GM12892 (cell line): ENCODE measurements around the gene KAT6B.

Experiments used
- POLR2A ChIP-seq: IDR thresholded peaks from 2 replicates; pipeline ENCODE4 v1.6.1; 2011; ENCODE audit warnings: low read depth, low read length, control low read depth
- POLR2AphosphoS5 ChIP-seq: IDR thresholded peaks from 2 replicates; pipeline ENCODE4 v1.6.1; 2011; ENCODE audit warnings: low read depth, low read length, control low read depth

- TF ChIP-seq POLR2A, result no peak
- TF ChIP-seq POLR2AphosphoS5, result no peak
Observed at GRCh38 chr10:75072727-75073126, 246.3 kb downstream of the KAT6B start.
